Activated CD4-positive, alpha-beta T cell treated with anti-CD3 and anti-CD28 coated beads, Interleukin-2, amount 50 U/mL, for 1 hour (primary cell): ENCODE results near the gene ABCG8.

Source experiments
- DNase-seq: peaks from one replicate; pipeline ENCODE4 v3.0.0-alpha.2; 2020

Gene ABCG8

GRCh38 chr2:43826305-43827250, 12.2 kb upstream of the ABCG8 start:
- no peak for DNase-seq

- DNase-seq, result no peak
These were observed 7.1 kb upstream of the ABCG8 start for GRCh38 chr2:43831543-43832294.

- DNase-seq, result no peak
These were observed 6.3 kb upstream of the ABCG8 start for GRCh38 chr2:43832457-43832856.

- DNase-seq, result no peak
These were observed 1.7 kb upstream of the ABCG8 start for GRCh38 chr2:43837033-43837432.

GRCh38 chr2:43837831-43838559, 776 bp upstream of the ABCG8 start:
- no peak for DNase-seq

GRCh38 chr2:43839776-43840564, 1.2 kb downstream of the ABCG8 start:
- no peak for DNase-seq

GRCh38 chr2:43840965-43841364, 2.2 kb downstream of the ABCG8 start:
- DNase-seq, result no peak

- no peak for DNase-seq
These were observed 3.4 kb downstream of the ABCG8 start for GRCh38 chr2:43841949-43842865.

- DNase-seq, result no peak
These were observed 4.1 kb downstream of the ABCG8 start for GRCh38 chr2:43842866-43843226.

- no peak for DNase-seq
These were observed 6.4 kb downstream of the ABCG8 start for GRCh38 chr2:43845181-43845580.

- DNase-seq, result no peak
These were observed 7.5 kb downstream of the ABCG8 start for GRCh38 chr2:43846140-43846793.

- no peak for DNase-seq
These were observed 9.4 kb downstream of the ABCG8 start for GRCh38 chr2:43848214-43848613.

- DNase-seq, result no peak
These were observed 12.5 kb downstream of the ABCG8 start for GRCh38 chr2:43851011-43851980.

GRCh38 chr2:43852196-43852730, 13.5 kb downstream of the ABCG8 start:
- DNase-seq, result no peak

GRCh38 chr2:43853141-43854081, 14.6 kb downstream of the ABCG8 start:
- no peak for DNase-seq

GRCh38 chr2:43854671-43855070, 15.9 kb downstream of the ABCG8 start:
- DNase-seq, result no peak

GRCh38 chr2:43855292-43855691, 16.5 kb downstream of the ABCG8 start:
- DNase-seq, result no peak

- no peak for DNase-seq
These were observed 33.4 kb downstream of the ABCG8 start for GRCh38 chr2:43872151-43872550.
